PC-9 (cell line): ENCODE data around the gene UPF3A.

Experiments used
- CTCF ChIP-seq: fragments of 200-600 bp; sonication (generic); conservative IDR thresholded peaks from 2 replicates; pipeline ENCODE4 v1.6.1; 2017; ENCODE audit warnings: mixed run types, antibody characterized with exemption, mild to moderate bottlenecking, moderate library complexity
- EZH2 ChIP-seq: fragments of 200-600 bp; sonication (generic); IDR thresholded peaks from 2 replicates; pipeline ENCODE4 v1.8.0; 2017; ENCODE audit warnings: antibody characterized with exemption, low read depth

GRCh38 chr13:114318624-114319023 is 37.2 kb downstream of the UPF3A start:
- TF ChIP-seq CTCF: no peak
- TF ChIP-seq EZH2: no peak
